T47D (cell line): Measurements from ENCODE around the gene AFAP1L1.

ENCODE experiments used
- DNase-seq, 2 experiments: peaks; one replicate each; pipeline versions ENCODE4 v3.0.0 to v3.0.0-alpha.2; 2011 to 2012; ENCODE audit warnings: low read depth in 1 of 2, low spot score in 1 of 2
- JUND ChIP-seq: IDR thresholded peaks from 2 replicates; pipeline ENCODE4 v1.6.1; 2012; ENCODE audit warnings: low read depth
- in situ Hi-C: cut with HindIII; loops from 2 replicates; pipeline ENCODE4 v1.10.0; 2016; ENCODE audit warnings: low sequenced_read_pairs, low pct_unique_long_range_greater_than_20kb

Gene AFAP1L1

DNA sequence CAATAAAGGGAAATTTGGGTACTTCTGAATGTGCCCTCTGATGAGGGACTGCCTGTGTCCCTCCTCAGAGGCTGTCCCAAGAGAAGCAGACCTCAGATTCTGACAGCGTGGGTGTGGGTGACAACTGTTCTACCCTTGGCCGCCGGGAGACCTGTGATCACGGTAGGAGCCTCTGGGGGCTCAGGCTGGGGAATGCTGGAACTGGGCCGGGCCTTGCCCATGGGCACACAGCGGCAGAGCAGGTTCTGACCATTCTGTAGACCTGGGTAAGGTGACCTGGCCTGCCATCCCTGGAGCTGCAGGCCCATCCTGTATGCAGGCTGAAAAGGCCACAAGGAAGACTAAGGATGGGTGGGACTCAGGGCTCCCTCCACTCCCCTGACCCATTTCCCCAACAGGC lies 44.1 kb downstream of the AFAP1L1 start:
- no peak for DNase-seq
- TF ChIP-seq JUND = no peak
- in situ Hi-C loops = no loop called here

- no peak for TF ChIP-seq JUND
- DNase-seq = peak; percentile 61 to 73
- in situ Hi-C loops = no loop called here
These were observed 45.8 kb downstream of the AFAP1L1 start for GRCh38 chr5:149317281-149318048.

- in situ Hi-C loops = no loop called here
These were observed 47.5 kb downstream of the AFAP1L1 start for GRCh38 chr5:149319174-149319573.

DNA sequence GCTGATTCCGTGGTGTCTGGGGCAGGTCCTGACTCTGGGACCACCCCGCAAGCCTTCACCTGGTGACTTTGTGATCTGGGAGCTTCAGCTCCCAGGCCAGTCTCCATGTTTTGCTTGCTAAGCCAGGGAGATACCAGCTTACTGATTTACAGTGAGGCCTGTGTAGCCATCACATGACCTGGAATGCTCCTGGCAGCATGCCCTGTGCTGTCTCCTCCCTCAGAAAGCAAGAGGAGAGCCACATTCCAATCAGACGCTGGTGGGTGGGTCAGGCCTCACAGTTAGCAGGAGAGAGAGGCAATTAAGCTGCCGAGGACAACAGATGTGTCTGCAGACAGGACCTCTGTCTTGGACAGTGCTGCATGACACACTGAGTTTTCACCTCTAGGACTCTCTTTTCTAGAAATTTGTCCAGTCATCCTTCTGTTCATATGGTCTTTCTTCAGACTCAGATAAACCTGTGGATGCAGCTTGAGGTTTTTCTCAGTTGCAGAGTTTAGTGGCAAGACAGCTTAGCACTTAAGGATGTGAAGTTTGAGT lies 49.2 kb downstream of the AFAP1L1 start:
- TF ChIP-seq JUND = no peak
- in situ Hi-C loops = no loop called here
- peak in 1 of 2 experiments; percentile 81 for DNase-seq

More at GRCh38 chr5:149319174-149319573, 47.5 kb downstream of the AFAP1L1 start:
- DNase-seq = no peak
- no peak for TF ChIP-seq JUND

- in situ Hi-C loops = no loop called here
- no peak for DNase-seq
- no peak for TF ChIP-seq JUND
These were observed 50.9 kb downstream of the AFAP1L1 start for GRCh38 chr5:149322518-149322917.

GRCh38 chr5:149323210-149323609 lies 51.6 kb downstream of the AFAP1L1 start:
- in situ Hi-C loops = no loop called here
- TF ChIP-seq JUND = no peak
- no peak for DNase-seq

DNA sequence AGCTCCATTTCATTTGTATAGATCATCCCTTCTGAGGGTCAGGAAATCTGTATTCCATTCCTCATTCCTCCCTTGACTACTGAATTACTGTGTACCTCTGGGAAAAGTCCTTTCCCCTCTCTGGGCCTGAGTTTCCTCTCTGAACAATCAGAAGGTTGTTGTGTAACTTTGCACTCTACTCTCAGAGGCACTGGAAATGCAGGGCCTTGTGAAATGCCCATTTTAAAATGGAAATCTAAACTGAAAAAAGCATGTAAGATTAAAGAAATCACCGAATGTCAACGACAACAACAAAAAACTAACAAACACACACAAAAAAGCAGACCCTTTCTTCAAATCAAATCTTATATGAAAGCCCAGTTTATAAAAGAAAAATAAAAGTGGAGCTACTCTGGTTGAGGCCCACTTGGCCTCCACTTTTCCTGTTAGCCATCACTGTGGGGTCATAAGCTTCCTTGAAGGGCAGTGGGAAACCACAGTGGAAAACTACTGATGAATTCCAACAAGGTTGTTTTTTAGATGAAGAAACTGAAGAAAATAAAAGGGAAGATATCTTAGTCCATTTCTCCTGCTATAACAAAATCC lies 52.1 kb downstream of the AFAP1L1 start:
- no peak for DNase-seq
- in situ Hi-C loops = no loop called here
- no peak for TF ChIP-seq JUND

DNA sequence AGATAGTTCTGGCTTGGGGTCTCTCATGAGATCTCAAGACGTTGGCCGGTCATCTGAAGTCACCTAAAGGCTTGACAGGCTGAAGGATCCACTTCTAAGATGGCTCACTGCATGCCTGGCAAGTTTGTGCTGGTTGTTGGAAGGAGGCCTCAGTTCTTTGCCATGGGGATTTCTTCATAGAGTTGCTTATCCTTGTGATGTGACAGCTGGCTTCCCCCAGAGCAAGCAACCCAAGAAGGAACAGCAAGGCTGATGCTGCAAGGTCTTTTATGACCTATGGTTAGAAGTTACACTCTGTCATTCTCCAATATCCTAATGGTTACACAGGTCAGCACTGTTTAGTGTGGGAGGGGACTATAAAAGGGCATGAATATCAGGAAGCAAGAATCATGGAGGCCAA lies 53.0 kb downstream of the AFAP1L1 start:
- no peak for DNase-seq
- in situ Hi-C loops = no loop called here
- TF ChIP-seq JUND = no peak

- DNase-seq = no peak
- TF ChIP-seq JUND = no peak
- in situ Hi-C loops = no loop called here
These were observed 53.6 kb downstream of the AFAP1L1 start for GRCh38 chr5:149325166-149325735.

- TF ChIP-seq JUND = no peak
- in situ Hi-C loops = no loop called here
These were observed 54.2 kb downstream of the AFAP1L1 start for GRCh38 chr5:149325894-149326293.

DNA sequence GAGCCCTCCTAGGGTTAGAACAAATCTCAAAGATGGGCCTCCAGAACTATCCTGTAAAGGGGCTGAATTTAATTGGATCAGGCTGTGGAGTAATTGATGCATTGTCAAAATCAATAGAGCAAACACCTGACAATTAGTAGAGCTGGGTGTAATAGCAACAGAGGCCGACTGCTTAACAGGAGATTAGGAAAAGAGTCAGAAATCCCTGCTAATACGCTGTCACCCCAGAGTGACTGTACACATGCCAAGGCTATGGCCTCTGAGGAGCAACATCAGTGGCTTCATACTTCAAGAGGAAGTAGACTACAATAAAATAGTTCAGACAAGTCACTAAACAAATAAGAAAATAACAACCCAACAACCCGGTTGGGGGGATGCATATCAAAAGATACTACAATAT lies 55.0 kb downstream of the AFAP1L1 start:
- no peak for TF ChIP-seq JUND

More at GRCh38 chr5:149325894-149326293, 54.2 kb downstream of the AFAP1L1 start:
- no peak for DNase-seq

DNA sequence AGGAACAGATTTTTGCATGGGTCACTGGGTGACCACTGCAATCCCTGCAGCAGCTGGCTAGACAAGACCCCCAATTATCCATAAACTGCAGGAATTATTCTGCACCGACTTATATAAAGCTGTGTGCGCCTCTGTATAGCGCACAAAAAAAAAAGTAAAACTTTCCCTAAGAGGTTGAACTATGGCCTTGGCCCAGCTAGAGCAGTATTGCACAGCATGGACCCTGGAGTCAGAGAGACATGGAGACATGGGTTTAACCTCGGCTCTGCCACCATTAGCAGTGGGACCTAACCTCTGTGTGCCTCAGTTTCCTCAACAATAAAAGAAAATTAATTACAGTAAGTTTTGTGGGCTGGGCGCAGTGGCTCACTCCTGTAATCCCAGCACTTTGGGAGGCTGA lies 56.5 kb downstream of the AFAP1L1 start:
- TF ChIP-seq JUND = no peak
- DNase-seq = no peak
- in situ Hi-C loops = no loop called here

More for the DNA sequence above, 55.0 kb downstream of the AFAP1L1 start:
- in situ Hi-C loops = no loop called here
- no peak for DNase-seq
